NCI-H524 (cell line): ENCODE measurements around the gene GRM4.
"Not testable (repeated sequence)": the region's sequence is repeated elsewhere in the genome, so short reads cannot be mapped to it uniquely, and the experiment has no call there.

Experiments
- DNase-seq, 2 experiments: peaks; one replicate each; lab custom pipeline; 2025; lab: John Stamatoyannopoulos, UW

Gene GRM4

GRCh38 chr6:34146021-34146782 lies at the start of gene GRM4:
Gene GRM4 (minus strand): TSS chr6:34146087. CDS start chr6:34133496, 12,591 bp downstream.
- peak; percentile 34 to 71 for DNase-seq

- no peak for DNase-seq
Measured at GRCh38 chr6:34194772-34195171, 48.9 kb upstream of the GRM4 start.

- DNase-seq: peak in 1 of 2 experiments; percentile 18
Measured at GRCh38 chr6:34190504-34191122, 44.7 kb upstream of the GRM4 start.

GRCh38 chr6:34189806-34190503 lies 44.1 kb upstream of the GRM4 start:
- peak in 1 of 2 experiments; percentile 44 for DNase-seq

- DNase-seq: not testable (repeated sequence)
Measured at GRCh38 chr6:34184726-34185125, 38.8 kb upstream of the GRM4 start.

- no peak for DNase-seq
Measured at GRCh38 chr6:34182751-34183531, 37.1 kb upstream of the GRM4 start.

- DNase-seq: no peak
Measured at GRCh38 chr6:34181908-34182307, 36.0 kb upstream of the GRM4 start.

- DNase-seq: no peak
Measured at GRCh38 chr6:34179106-34179720, 33.3 kb upstream of the GRM4 start.

GRCh38 chr6:34178357-34179105 lies 32.6 kb upstream of the GRM4 start:
- DNase-seq: no peak

- peak; percentile 70 to 86 for DNase-seq
Measured at GRCh38 chr6:34177181-34177591, 31.3 kb upstream of the GRM4 start.

- DNase-seq: no peak
Measured at GRCh38 chr6:34176261-34177031, 30.6 kb upstream of the GRM4 start.

- no peak for DNase-seq
Measured at GRCh38 chr6:34174846-34175399, 29.0 kb upstream of the GRM4 start.

GRCh38 chr6:34172961-34173775 lies 27.3 kb upstream of the GRM4 start:
- no peak for DNase-seq

GRCh38 chr6:34170346-34170745 lies 24.5 kb upstream of the GRM4 start:
- DNase-seq: no peak

GRCh38 chr6:34169897-34170296 lies 24.0 kb upstream of the GRM4 start:
- no peak for DNase-seq

GRCh38 chr6:34161857-34162515 lies 16.1 kb upstream of the GRM4 start:
- DNase-seq: peak in 1 of 2 experiments; percentile 42

GRCh38 chr6:34159844-34160243 lies 14.0 kb upstream of the GRM4 start:
- DNase-seq: no peak

- DNase-seq: no peak
Measured at GRCh38 chr6:34158876-34159275, 13.0 kb upstream of the GRM4 start.
